Keratinocyte (primary cell): ENCODE measurements around the gene MALRD1. TPM values are rescaled to one million over a fixed set of nuclear protein-coding genes. Genes with fewer than 3 reads are reported as not detected.
"Not testable (repeated sequence)": the region's sequence is repeated elsewhere in the genome, so short reads cannot be mapped to it uniquely, and the experiment has no call there.

Source experiments
- DNase-seq: peaks from one replicate; pipeline ENCODE4 v3.0.0-alpha.2; 2011; ENCODE audit warnings: low read depth, missing footprints, low spot score
- FAIRE-seq: peaks from 2 replicates; lab custom pipeline; 2011; peaks lifted over from hg19 to GRCh38; lab: Jason Lieb, UNC
- H2AFZ ChIP-seq: 2 replicates; pipeline ENCODE4 v1.6.0; 2012; ENCODE audit warnings: low read length, control low read depth, inconsistent platforms; ENCODE audit not compliant: control insufficient read depth
- H3K27ac ChIP-seq: 2 replicates; pipeline ENCODE4 v1.5.1; 2011; ENCODE audit warnings: low read length; ENCODE audit not compliant: control insufficient read depth, insufficient read depth
- H3K27me3 ChIP-seq: 3 replicates; pipeline ENCODE4 v1.6.0; 2011; ENCODE audit warnings: low read length; ENCODE audit not compliant: control insufficient read depth, insufficient read depth; ENCODE audit errors: extremely low read depth
- H3K36me3 ChIP-seq, 2 experiments: 2 replicates in 1 of 2; 3 replicates in 1 of 2; pipeline ENCODE4 v1.5.1; 2011; ENCODE audit warnings: low read length in 2 of 2, mild to moderate bottlenecking in 1 of 2; ENCODE audit not compliant: control insufficient read depth in 2 of 2, insufficient read depth in 2 of 2; ENCODE audit errors: extremely low read depth in 1 of 2
- H3K4me1 ChIP-seq: 3 replicates; pipeline ENCODE4 v1.5.1; 2011; ENCODE audit warnings: low read length; ENCODE audit not compliant: control insufficient read depth, insufficient read depth; ENCODE audit errors: extremely low read depth
- H3K4me2 ChIP-seq: 3 replicates; pipeline ENCODE4 v1.6.0; 2011; ENCODE audit warnings: low read depth, low read length; ENCODE audit not compliant: control insufficient read depth, insufficient read depth; ENCODE audit errors: extremely low read depth
- H3K4me3 ChIP-seq, 3 experiments: fragments of 200-600 bp in 1 of 3; sonication (generic) in 1 of 3; 2 replicates in 2 of 3; 3 replicates in 1 of 3; pipeline ENCODE4 v1.5.1; 2011 to 2016; ENCODE audit warnings: low read length in 3 of 3, mild to moderate bottlenecking in 3 of 3, control low read depth in 2 of 3, inconsistent platforms in 1 of 3, low read depth in 1 of 3, mixed read lengths in 1 of 3, mixed run types in 1 of 3, moderate library complexity in 1 of 3; ENCODE audit not compliant: control insufficient read depth in 2 of 3, insufficient read depth in 2 of 3; ENCODE audit errors: extremely low read depth in 1 of 3
- H3K79me2 ChIP-seq: 2 replicates; pipeline ENCODE4 v1.6.0; 2012; ENCODE audit warnings: low read length; ENCODE audit not compliant: control insufficient read depth, insufficient read depth
- H3K9ac ChIP-seq: 3 replicates; pipeline ENCODE4 v1.6.0; 2011; ENCODE audit warnings: low read length; ENCODE audit not compliant: control insufficient read depth, insufficient read depth; ENCODE audit errors: extremely low read depth
- H3K9me1 ChIP-seq: 3 replicates; pipeline ENCODE4 v1.6.0; 2011; ENCODE audit warnings: low read length; ENCODE audit not compliant: control insufficient read depth, insufficient read depth; ENCODE audit errors: extremely low read depth
- H3K9me3 ChIP-seq: 2 replicates; pipeline ENCODE4 v1.5.1; 2012; ENCODE audit warnings: low read depth, low read length; ENCODE audit not compliant: control insufficient read depth
- H4K20me1 ChIP-seq: 3 replicates; pipeline ENCODE4 v1.6.0; 2011; ENCODE audit warnings: low read length; ENCODE audit not compliant: control insufficient read depth, insufficient read depth; ENCODE audit errors: extremely low read depth
- dilution Hi-C: fragments of 300-500 bp; cut with MboI; formaldehyde crosslinking; loops from one replicate; pipeline ENCODE4 v1.7.0; 2020; ENCODE audit warnings: low sequenced_read_pairs; ENCODE audit not compliant: extremely low pct_ligation_motif_present
- polyA plus RNA-seq, 5 experiments: library from polyadenylated mRNA; depleted of rRNA in 3 of 5; stranded (reverse) in 3 of 5; stranded (forward) in 1 of 5; unstranded in 1 of 5; fragments of >200 nt; gene quantifications; 1 replicate in 1 of 5; 2 replicates in 3 of 5; 3 replicates in 1 of 5; pipeline versions ENCODE4 v1.2.1 to v1.2.3, GENCODE V29; 2011 to 2012; ENCODE audit warnings: missing spikeins in 2 of 5, low read depth in 1 of 5, low replicate concordance in 1 of 5
- TF ChIP-seq, protein P1 (sequence below), 3 experiments: IDR thresholded peaks in 1 of 3; conservative IDR thresholded peaks in 1 of 3; optimal IDR thresholded peaks in 1 of 3; 2 replicates in 2 of 3; 3 replicates in 1 of 3; pipeline versions ENCODE3 to v1.5.1; 2011; ENCODE audit warnings: low read length in 3 of 3, mild to moderate bottlenecking in 3 of 3, moderate library complexity in 2 of 3, control low read depth in 1 of 3, inconsistent platforms in 1 of 3; ENCODE audit not compliant: insufficient read depth in 2 of 3; ENCODE audit errors: extremely low read depth in 1 of 3

The MALRD1 gene
- polyA plus RNA-seq, 1 donor (not counting 4 experiments of a cell fraction or from before 2014, with no cell fraction given), result not detected

DNA sequence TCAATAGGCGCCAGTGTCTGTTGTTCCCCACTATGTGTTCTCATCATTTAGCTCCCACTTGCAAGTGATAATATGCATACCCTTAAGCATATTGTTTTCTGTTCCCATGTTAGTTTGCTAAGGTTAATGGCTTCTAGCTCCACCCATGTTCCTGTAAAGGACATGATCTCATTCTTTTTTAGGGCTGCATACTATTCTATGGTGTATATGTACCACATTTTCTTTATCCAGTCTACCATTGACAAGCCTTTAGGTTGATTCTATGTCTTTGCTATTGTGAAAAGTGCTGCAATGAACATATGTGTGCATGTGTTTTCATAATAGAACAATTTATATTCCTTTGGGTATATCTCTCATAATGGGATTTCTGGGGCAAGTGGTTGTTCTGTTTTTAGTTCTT lies 689.8 kb downstream of the MALRD1 start:
- H3K9me3 ChIP-seq, result no peaks in the 10 kb centered on the region
- no peak overlapping the region for H3K27ac ChIP-seq
- no peak overlapping the region for H3K4me3 ChIP-seq
- H4K20me1 ChIP-seq, result no peaks in the 10 kb centered on the region
- H3K36me3 ChIP-seq, result no peaks in the 10 kb centered on the region
- H3K79me2 ChIP-seq, result no peaks in the 10 kb centered on the region
- H3K9ac ChIP-seq, result no peak overlapping the region
- dilution Hi-C loops, result no loop called here
- no peak for FAIRE-seq
- DNase-seq, result no peak
- no peak overlapping the region for H3K4me2 ChIP-seq
- no peak overlapping the region for H2AFZ ChIP-seq
- H3K4me1 ChIP-seq, result no peaks in the 10 kb centered on the region
- H3K9me1 ChIP-seq, result no peaks in the 10 kb centered on the region
- no peaks in the 10 kb centered on the region for H3K27me3 ChIP-seq
- TF ChIP-seq, protein P1, sequence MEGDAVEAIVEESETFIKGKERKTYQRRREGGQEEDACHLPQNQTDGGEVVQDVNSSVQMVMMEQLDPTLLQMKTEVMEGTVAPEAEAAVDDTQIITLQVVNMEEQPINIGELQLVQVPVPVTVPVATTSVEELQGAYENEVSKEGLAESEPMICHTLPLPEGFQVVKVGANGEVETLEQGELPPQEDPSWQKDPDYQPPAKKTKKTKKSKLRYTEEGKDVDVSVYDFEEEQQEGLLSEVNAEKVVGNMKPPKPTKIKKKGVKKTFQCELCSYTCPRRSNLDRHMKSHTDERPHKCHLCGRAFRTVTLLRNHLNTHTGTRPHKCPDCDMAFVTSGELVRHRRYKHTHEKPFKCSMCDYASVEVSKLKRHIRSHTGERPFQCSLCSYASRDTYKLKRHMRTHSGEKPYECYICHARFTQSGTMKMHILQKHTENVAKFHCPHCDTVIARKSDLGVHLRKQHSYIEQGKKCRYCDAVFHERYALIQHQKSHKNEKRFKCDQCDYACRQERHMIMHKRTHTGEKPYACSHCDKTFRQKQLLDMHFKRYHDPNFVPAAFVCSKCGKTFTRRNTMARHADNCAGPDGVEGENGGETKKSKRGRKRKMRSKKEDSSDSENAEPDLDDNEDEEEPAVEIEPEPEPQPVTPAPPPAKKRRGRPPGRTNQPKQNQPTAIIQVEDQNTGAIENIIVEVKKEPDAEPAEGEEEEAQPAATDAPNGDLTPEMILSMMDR (optimal IDR thresholded peaks at IDR 0.05 in 1 of 3, IDR thresholded peaks at IDR 0.05 in 1 of 3, conservative IDR thresholded peaks at IDR 0.05 in 1 of 3; ENCODE audit: extremely low read depth in 1 of 3, insufficient read depth in 2 of 3, low read length in 3 of 3), result no peak

- H3K4me1 ChIP-seq, H3K9me1 ChIP-seq, H3K27me3 ChIP-seq, DNase-seq, H4K20me1 ChIP-seq, H3K4me2 ChIP-seq, H3K79me2 ChIP-seq, H2AFZ ChIP-seq, H3K27ac ChIP-seq, H3K36me3 ChIP-seq, H3K9ac ChIP-seq, H3K4me3 ChIP-seq, FAIRE-seq, dilution Hi-C loops, H3K9me3 ChIP-seq: not testable (repeated sequence)
These were observed 690.6 kb downstream of the MALRD1 start for GRCh38 chr10:19739232-19739631.

DNA sequence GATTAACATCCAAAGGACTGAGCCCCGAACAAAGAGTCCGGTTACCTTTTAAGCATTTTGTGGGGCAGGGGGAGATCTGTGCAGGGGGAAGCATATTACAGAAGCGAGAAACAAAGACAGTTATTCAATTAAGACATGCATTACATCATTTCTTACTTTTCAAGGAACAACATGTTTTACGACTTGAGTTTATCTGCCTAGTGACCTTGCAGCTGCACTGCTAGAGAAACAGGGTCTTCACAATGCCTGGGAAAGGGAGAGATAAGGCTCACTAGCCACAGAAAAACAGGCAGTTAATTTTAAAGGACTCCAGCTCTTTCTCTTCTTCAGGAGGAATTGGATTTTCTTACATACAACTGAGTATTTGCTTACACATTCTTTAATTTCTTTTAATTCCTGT lies 693.5 kb downstream of the MALRD1 start:
- H3K4me1 ChIP-seq, H4K20me1 ChIP-seq, H3K27me3 ChIP-seq, H2AFZ ChIP-seq, H3K36me3 ChIP-seq, DNase-seq, H3K9me1 ChIP-seq, H3K9me3 ChIP-seq, H3K79me2 ChIP-seq, H3K4me3 ChIP-seq, FAIRE-seq, dilution Hi-C loops, H3K27ac ChIP-seq, H3K9ac ChIP-seq, H3K4me2 ChIP-seq: not testable (repeated sequence)
